RWPE2 (cell line): ENCODE measurements around the gene ZIC2.

ENCODE experiments used
- ATAC-seq: fragments of 200-7000 bp; cut with Tn5 transposase; 3 replicates; pipeline ENCODE4 v1.9.1; 2021; ENCODE audit warnings: low read depth
- DNase-seq: peaks from one replicate; pipeline ENCODE4 v3.0.0-alpha.2; 2020; ENCODE audit warnings: low spot score
- H3K27ac ChIP-seq: fragments of 450-650 bp; 2 replicates; pipeline ENCODE4 v1.5.1; 2017; ENCODE audit warnings: mild to moderate bottlenecking; ENCODE audit not compliant: poor library complexity, severe bottlenecking
- H3K27me3 ChIP-seq: fragments of 250-450 bp; sonication (Bioruptor Pico); 2 replicates; pipeline ENCODE4 v1.5.1; 2021; ENCODE audit warnings: mild to moderate bottlenecking, moderate library complexity; ENCODE audit not compliant: insufficient read depth, poor library complexity, severe bottlenecking
- H3K36me3 ChIP-seq: fragments of 250-450 bp; sonication (Bioruptor Pico); 2 replicates; pipeline ENCODE4 v1.5.1; 2020; ENCODE audit warnings: low read depth, mild to moderate bottlenecking, moderate library complexity
- H3K4me1 ChIP-seq: fragments of 250-450 bp; sonication (Bioruptor Pico); 2 replicates; pipeline ENCODE4 v1.5.1; 2021; ENCODE audit warnings: mild to moderate bottlenecking, moderate library complexity; ENCODE audit not compliant: insufficient read depth, poor library complexity, severe bottlenecking
- H3K4me3 ChIP-seq: fragments of 250-450 bp; sonication (Bioruptor Pico); 2 replicates; pipeline ENCODE4 v1.5.1; 2021; ENCODE audit warnings: mild to moderate bottlenecking, moderate library complexity; ENCODE audit not compliant: severe bottlenecking
- H3K9me3 ChIP-seq: fragments of 250-450 bp; sonication (Bioruptor Pico); 2 replicates; pipeline ENCODE4 v1.5.1; 2021; ENCODE audit warnings: mild to moderate bottlenecking, moderate library complexity; ENCODE audit not compliant: severe bottlenecking
- CTCF ChIP-seq: fragments of 450-650 bp; IDR thresholded peaks from one replicate; pipeline ENCODE4 v1.5.1; 2017; ENCODE audit warnings: mild to moderate bottlenecking, moderate library complexity; ENCODE audit not compliant: poor library complexity, severe bottlenecking

ZIC2 gene

GRCh38 chr13:99967869-99968520, 13.6 kb upstream of the ZIC2 start:
- DNase-seq (no peak), ATAC-seq (no peak)
- TF ChIP-seq CTCF, result no peak
- no peaks in the 10 kb centered on the region for H3K36me3 ChIP-seq
- peaks cover 89% of the 10 kb centered on the region for H3K27me3 ChIP-seq
- H3K27ac ChIP-seq, result no peak overlapping the region
- H3K4me3 ChIP-seq, result no peak overlapping the region
- H3K4me1 ChIP-seq, result no peaks in the 10 kb centered on the region
- no peaks in the 10 kb centered on the region for H3K9me3 ChIP-seq

GRCh38 chr13:99968521-99969452, 12.8 kb upstream of the ZIC2 start:
- Histone ChIP-seq H3K4me3 (no peak overlapping the region), H3K27me3 (peaks cover 89% of the 10 kb centered on the region), H3K27ac (no peak overlapping the region), H3K9me3 (no peaks in the 10 kb centered on the region), H3K36me3 (no peaks in the 10 kb centered on the region), H3K4me1 (no peaks in the 10 kb centered on the region)
- ATAC-seq (peak; percentile 72), DNase-seq (peak; percentile 57)
- TF ChIP-seq CTCF, result no peak

GRCh38 chr13:99969453-99969918, 12.1 kb upstream of the ZIC2 start:
- peak; percentile 28 for DNase-seq
- no peaks in the 10 kb centered on the region for H3K4me1 ChIP-seq
- no peaks in the 10 kb centered on the region for H3K36me3 ChIP-seq
- H3K9me3 ChIP-seq, result no peaks in the 10 kb centered on the region
- peaks cover 89% of the 10 kb centered on the region for H3K27me3 ChIP-seq
- H3K27ac ChIP-seq, result no peak overlapping the region
- ATAC-seq, result no peak
- H3K4me3 ChIP-seq, result no peak overlapping the region
- TF ChIP-seq CTCF, result no peak

GRCh38 chr13:99969919-99970650, 11.5 kb upstream of the ZIC2 start:
- ATAC-seq (no peak), DNase-seq (peak; percentile 34)
- Histone ChIP-seq H3K9me3 (no peaks in the 10 kb centered on the region), H3K27me3 (peaks cover 91% of the 10 kb centered on the region), H3K36me3 (no peaks in the 10 kb centered on the region), H3K4me3 (peak overlapping the region; percentile 22), H3K4me1 (no peaks in the 10 kb centered on the region), H3K27ac (no peak overlapping the region)
- no peak for TF ChIP-seq CTCF
